Measurements from ENCODE around the gene C11orf68. TPM values are rescaled to one million over a fixed set of nuclear protein-coding genes. Genes with fewer than 3 reads are reported as not detected.
"Not testable (repeated sequence)": the region's sequence is repeated elsewhere in the genome, so short reads cannot be mapped to it uniquely, and the experiment has no call there.

The C11orf68 gene
- 15.9 TPM for total RNA-seq (ENCODE audit: insufficient read depth, low replicate concordance)

- no peak for DNase-seq (ENCODE audit: low spot score)
Observed at GRCh38 chr11:65918211-65919140, at the start of gene C11orf68. C11orf68 (minus strand) TSS chr11:65919062; CDS start chr11:65919031, 31 bp downstream.

- DNase-seq (ENCODE audit: low spot score): no peak
Observed at GRCh38 chr11:65967329-65967934, 48.6 kb upstream of the C11orf68 start.

GRCh38 chr11:65965986-65966762 lies 47.3 kb upstream of the C11orf68 start:
- DNase-seq (ENCODE audit: low spot score): no peak

GRCh38 chr11:65964906-65965305 lies 46.0 kb upstream of the C11orf68 start:
- no peak for DNase-seq (ENCODE audit: low spot score)

GRCh38 chr11:65962141-65962564 lies 43.3 kb upstream of the C11orf68 start:
- no peak for DNase-seq (ENCODE audit: low spot score)

GRCh38 chr11:65961267-65962140 lies 42.6 kb upstream of the C11orf68 start, which contains the start of gene SART1:
SART1 (plus strand) TSS chr11:65961734; CDS start chr11:65961781, 47 bp downstream.
- peak; percentile 100 for DNase-seq (ENCODE audit: low spot score)

GRCh38 chr11:65960824-65961266 lies 42.0 kb upstream of the C11orf68 start:
- no peak for DNase-seq (ENCODE audit: low spot score)

- no peak for DNase-seq (ENCODE audit: low spot score)
Observed at GRCh38 chr11:65958774-65959420, 40.0 kb upstream of the C11orf68 start.

GRCh38 chr11:65958291-65958690 lies 39.4 kb upstream of the C11orf68 start:
- DNase-seq (ENCODE audit: low spot score): no peak

GRCh38 chr11:65954771-65955170 lies 35.9 kb upstream of the C11orf68 start:
- peak; percentile 19 for DNase-seq (ENCODE audit: low spot score)

GRCh38 chr11:65953471-65953870 lies 34.6 kb upstream of the C11orf68 start:
- no peak for DNase-seq (ENCODE audit: low spot score)

- DNase-seq (ENCODE audit: low spot score): no peak
Observed at GRCh38 chr11:65952052-65952521, 33.2 kb upstream of the C11orf68 start.

- DNase-seq (ENCODE audit: low spot score): not testable (repeated sequence)
Observed at GRCh38 chr11:65951641-65952040, 32.8 kb upstream of the C11orf68 start.

- not testable (repeated sequence) for DNase-seq (ENCODE audit: low spot score)
Observed at GRCh38 chr11:65950711-65951110, 31.8 kb upstream of the C11orf68 start.

- DNase-seq (ENCODE audit: low spot score): no peak
Observed at GRCh38 chr11:65947603-65948125, 28.8 kb upstream of the C11orf68 start.

GRCh38 chr11:65947133-65947532 lies 28.3 kb upstream of the C11orf68 start:
- no peak for DNase-seq (ENCODE audit: low spot score)

GRCh38 chr11:65946655-65947054 lies 27.8 kb upstream of the C11orf68 start:
- DNase-seq (ENCODE audit: low spot score): no peak

GRCh38 chr11:65945941-65946558 lies 27.2 kb upstream of the C11orf68 start:
- DNase-seq (ENCODE audit: low spot score): no peak

- DNase-seq (ENCODE audit: low spot score): no peak
Observed at GRCh38 chr11:65945430-65945911, 26.6 kb upstream of the C11orf68 start, which contains the start of gene TSGA10IP. TSGA10IP (plus strand) TSS chr11:65945480; CDS start chr11:65945676, 196 bp downstream.
